ENCODE data around the gene FBXW11. TPM values are rescaled to one million over a fixed set of nuclear protein-coding genes. Genes with fewer than 3 reads are reported as not detected.

FBXW11 gene
- total and polyA plus RNA-seq, 2 of the 13 experiments (the other 11 are each of a cell fraction or from before 2014, with no cell fraction given), result 31.7 to 53.6 TPM

GRCh38 chr5:172008689-172009141 lies 2.3 kb upstream of the FBXW11 start:
- H3K4me1 ChIP-seq (ENCODE audit: insufficient read depth, low read length), result peaks cover 30% of the 10 kb centered on the region
- DNase-seq (ENCODE audit: low spot score) (no peak), ATAC-seq (no peak), FAIRE-seq (no peak)
- peaks cover 26% of the 10 kb centered on the region for H3K79me2 ChIP-seq (ENCODE audit: insufficient read depth, low read length)
- H3K27ac ChIP-seq (ENCODE audit: extremely low read length, insufficient read depth, low read length), result no peak overlapping the region
- no peaks in the 10 kb centered on the region for H3K9me3 ChIP-seq (ENCODE audit: low read length)
- no TSS peak for BruUV-seq (replicated peaks)
- in situ Hi-C loops (cut with HindIII; ENCODE audit: extremely low pct_ligation_motif_present, low pct_unique_long_range_greater_than_20kb) (no loop called here), intact Hi-C loops (cut with micrococcal nuclease; ENCODE audit: unreplicated experiment) (no loop called here)
- 45% methylated on average over 6 of the region's 6 CpGs for WGBS (ENCODE audit: low lambda C conversion rate)
- no peaks in the 10 kb centered on the region for H3K36me3 ChIP-seq (replicated peaks in 1 of 2; ENCODE audit: control insufficient read depth in 1 of 2, insufficient read depth in 2 of 2, low read length in 2 of 2)
- H2AFZ ChIP-seq (ENCODE audit: low read length), result no peak overlapping the region
- peaks cover 10% of the 10 kb centered on the region for H4K20me1 ChIP-seq (ENCODE audit: insufficient read depth, low read length)
- peaks cover 0 to 4% of the 10 kb centered on the region in 2 experiments; a peak in 1 of 5 replicates for H3K27me3 ChIP-seq (ENCODE audit: control insufficient read depth in 1 of 2, insufficient read depth in 2 of 2, low read length in 2 of 2)
- no peak overlapping the region for H3K9ac ChIP-seq (ENCODE audit: insufficient read depth, low read depth, low read length)
- ChIA-PET POLR2A (no interaction called here), CTCF (ENCODE audit: low intra/inter-chr PET ratio, low total read pairs) (no interaction called here)
- no peak overlapping the region for H3K4me2 ChIP-seq (ENCODE audit: low read depth, low read length)
- H3K4me3 ChIP-seq (replicated peaks in 1 of 3; ENCODE audit: insufficient read depth in 1 of 3, low read depth in 2 of 3, low read length in 3 of 3), result no peak overlapping the region
- TF ChIP-seq ZNF878 (CRISPR knock-in tag; IDR thresholded peaks at IDR 0.05) (no peak), ELK4 (CRISPR knock-in tag; IDR thresholded peaks at IDR 0.05; ENCODE audit: borderline replicate concordance) (no peak), NFRKB (IDR thresholded peaks at IDR 0.05) (no peak), KMT2B (CRISPR knock-in tag; IDR thresholded peaks at IDR 0.05) (no peak), ZNF503 (CRISPR knock-in tag; IDR thresholded peaks at IDR 0.05) (no peak), ZNF816 (CRISPR knock-in tag; IDR thresholded peaks at IDR 0.05; ENCODE audit: borderline replicate concordance) (no peak), ZBTB38 (CRISPR knock-in tag; IDR thresholded peaks at IDR 0.05) (no peak), ZNF496 (CRISPR knock-in tag; IDR thresholded peaks at IDR 0.05; ENCODE audit: insufficient replicate concordance) (no peak), ZNF451 (CRISPR knock-in tag; IDR thresholded peaks at IDR 0.05) (no peak), HMGXB3 (CRISPR knock-in tag; IDR thresholded peaks at IDR 0.05; ENCODE audit: borderline replicate concordance) (no peak), CENPBD1 (CRISPR knock-in tag; IDR thresholded peaks at IDR 0.05; ENCODE audit: borderline replicate concordance, low read depth) (no peak), JUNB (CRISPR knock-in tag; IDR thresholded peaks at IDR 0.05; ENCODE audit: borderline replicate concordance) (no peak), CCAR2 (optimal IDR thresholded peaks at IDR 0.05; ENCODE audit: low read depth, low read length) (no peak), BCL6 (CRISPR knock-in tag; IDR thresholded peaks at IDR 0.05) (no peak), NCOA2 (CRISPR knock-in tag; IDR thresholded peaks at IDR 0.05) (no peak), HDAC6 (IDR thresholded peaks at IDR 0.05; ENCODE audit: low read depth, low read length) (no peak), ZNF792 (CRISPR knock-in tag; IDR thresholded peaks at IDR 0.05) (no peak)

Data from HepG2 (cell line).